ENCODE data around the gene TBC1D22A.

TBC1D22A gene

GRCh38 chr22:46829941-46830715 is 67.7 kb downstream of the TBC1D22A start:
- DNase-seq (ENCODE audit: extremely low spot score): no peak
- POLR2A ChIA-PET: no interaction called here
- CTCF ChIA-PET: no interaction called here
- TF ChIP-seq CTCF (IDR thresholded peaks at IDR 0.05; ENCODE audit: control extremely low read depth, extremely low read depth, low read depth, missing control alignments): no peak

GRCh38 chr22:46830841-46831240 is 68.4 kb downstream of the TBC1D22A start:
- POLR2A ChIA-PET: no interaction called here
- TF ChIP-seq CTCF (IDR thresholded peaks at IDR 0.05; ENCODE audit: control extremely low read depth, extremely low read depth, low read depth, missing control alignments): no peak
- no peak for DNase-seq (ENCODE audit: extremely low spot score)
- CTCF ChIA-PET: no interaction called here

- ChIA-PET POLR2A (no interaction called here), CTCF (interaction anchor here (0.8 to 2.2 kb wide), 3 partner anchors 10 to 30 kb away, joined by 3 to 6 read pairs (median 4); no protein-coding TSS in a partner anchor)
- DNase-seq (ENCODE audit: extremely low spot score): no peak
- TF ChIP-seq CTCF (IDR thresholded peaks at IDR 0.05; ENCODE audit: control extremely low read depth, extremely low read depth, low read depth, missing control alignments): no peak
These were observed 70.8 kb downstream of the TBC1D22A start for GRCh38 chr22:46833228-46833627.

GRCh38 chr22:46834021-46834737 is 71.7 kb downstream of the TBC1D22A start:
- ChIA-PET CTCF (interaction anchor here (0.8 to 1.2 kb wide), 2 partner anchors 11 to 31 kb away, joined by 3 to 4 read pairs; no protein-coding TSS in a partner anchor), POLR2A (no interaction called here)
- no peak for TF ChIP-seq CTCF (IDR thresholded peaks at IDR 0.05; ENCODE audit: control extremely low read depth, extremely low read depth, low read depth, missing control alignments)
- DNase-seq (ENCODE audit: extremely low spot score): no peak

GRCh38 chr22:46835288-46835687 is 72.8 kb downstream of the TBC1D22A start:
- ChIA-PET POLR2A (no interaction called here), CTCF (interaction anchor here (1.5 kb wide), 1 partner anchor 33 kb away, joined by 3 read pairs; no protein-coding TSS in a partner anchor)
- no peak for TF ChIP-seq CTCF (IDR thresholded peaks at IDR 0.05; ENCODE audit: control extremely low read depth, extremely low read depth, low read depth, missing control alignments)
- no peak for DNase-seq (ENCODE audit: extremely low spot score)

- no peak for TF ChIP-seq CTCF (IDR thresholded peaks at IDR 0.05; ENCODE audit: control extremely low read depth, extremely low read depth, low read depth, missing control alignments)
- no peak for DNase-seq (ENCODE audit: extremely low spot score)
- CTCF ChIA-PET: interaction anchor here (1.5 kb wide), 1 partner anchor 33 kb away, joined by 3 read pairs; no protein-coding TSS in a partner anchor
- POLR2A ChIA-PET: no interaction called here
These were observed 73.2 kb downstream of the TBC1D22A start for GRCh38 chr22:46835693-46836092.
